Neural cell (in vitro differentiated cells): Measurements from ENCODE around the gene GRK1.

ENCODE experiments used
- EP300 ChIP-seq: fragments of 450-650 bp; conservative IDR thresholded peaks from 2 replicates; pipeline ENCODE4 v1.6.1; 2014; ENCODE audit warnings: antibody characterized with exemption, mild to moderate bottlenecking, moderate library complexity; ENCODE audit not compliant: poor library complexity, severe bottlenecking
- EZH2 ChIP-seq: fragments of 200-600, 300-800 bp; shearing (Covaris generic), sonication (generic); IDR thresholded peaks from 2 replicates; pipeline ENCODE4 v1.6.1; 2014; ENCODE audit warnings: antibody characterized with exemption, low read length, borderline replicate concordance, mild to moderate bottlenecking; ENCODE audit not compliant: insufficient read depth, poor library complexity, severe bottlenecking
- MXI1 ChIP-seq: fragments of 450-650 bp; conservative IDR thresholded peaks from 2 replicates; pipeline ENCODE4 v1.6.1; 2014; ENCODE audit warnings: antibody characterized with exemption, mild to moderate bottlenecking; ENCODE audit not compliant: poor library complexity, severe bottlenecking
- POLR2AphosphoS5 ChIP-seq: IDR thresholded peaks from 2 replicates; pipeline ENCODE4 v1.6.1; 2012
- RAD21 ChIP-seq: fragments of 450-650 bp; conservative IDR thresholded peaks from 2 replicates; pipeline ENCODE4 v1.6.1; 2014; ENCODE audit warnings: antibody characterized with exemption, mild to moderate bottlenecking, moderate library complexity
- SMC3 ChIP-seq: fragments of 450-650 bp; conservative IDR thresholded peaks from 2 replicates; pipeline ENCODE4 v1.6.1; 2014; ENCODE audit warnings: antibody characterized with exemption, mild to moderate bottlenecking, moderate library complexity; ENCODE audit not compliant: poor library complexity
- TAF1 ChIP-seq: IDR thresholded peaks from 2 replicates; pipeline ENCODE4 v1.6.1; 2012; ENCODE audit warnings: low read depth
- TF ChIP-seq, protein P1 (sequence below): fragments of 450-650 bp; IDR thresholded peaks from 2 replicates; pipeline ENCODE4 v1.5.1; 2014; ENCODE audit warnings: antibody characterized with exemption, mild to moderate bottlenecking, moderate library complexity; ENCODE audit not compliant: poor library complexity, severe bottlenecking

DNA sequence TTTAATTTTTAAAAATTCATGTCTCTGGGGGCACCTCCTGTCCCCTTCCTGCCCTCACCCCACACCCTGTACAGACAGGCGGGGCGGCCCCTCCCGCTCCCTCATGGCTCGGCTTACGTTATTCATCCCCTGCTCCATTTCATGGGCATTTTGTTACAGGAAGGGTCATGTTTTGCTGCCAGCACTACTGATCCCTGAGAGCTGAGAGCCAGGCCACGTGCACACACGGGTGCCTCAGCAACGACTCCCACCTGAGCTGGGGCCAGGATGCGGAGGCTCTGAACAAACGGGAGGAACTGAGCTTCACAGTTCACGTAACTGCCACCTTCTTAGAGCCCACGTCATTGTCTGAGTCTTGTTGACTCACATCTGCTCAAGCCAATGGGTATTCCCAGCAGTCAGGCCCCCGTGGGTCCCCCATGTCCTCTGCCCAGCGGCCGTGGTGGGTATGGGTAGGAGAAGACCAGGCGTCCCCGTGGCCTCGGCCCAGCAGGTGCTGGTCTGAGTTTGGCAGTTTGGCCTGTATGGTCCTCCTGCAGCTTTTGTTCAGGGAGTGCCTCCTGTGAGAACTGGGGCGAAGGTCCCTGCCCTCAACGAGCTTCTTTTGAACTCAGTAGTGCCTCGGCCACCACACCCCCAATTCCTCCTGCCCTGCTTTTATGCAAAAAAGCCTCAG lies 75.6 kb downstream of the GRK1 start:
- TF ChIP-seq MXI1 (no peak), EP300 (no peak), EZH2 (no peak), TAF1 (no peak), POLR2AphosphoS5 (no peak), RAD21 (no peak), SMC3 (no peak)
- TF ChIP-seq, protein P1, sequence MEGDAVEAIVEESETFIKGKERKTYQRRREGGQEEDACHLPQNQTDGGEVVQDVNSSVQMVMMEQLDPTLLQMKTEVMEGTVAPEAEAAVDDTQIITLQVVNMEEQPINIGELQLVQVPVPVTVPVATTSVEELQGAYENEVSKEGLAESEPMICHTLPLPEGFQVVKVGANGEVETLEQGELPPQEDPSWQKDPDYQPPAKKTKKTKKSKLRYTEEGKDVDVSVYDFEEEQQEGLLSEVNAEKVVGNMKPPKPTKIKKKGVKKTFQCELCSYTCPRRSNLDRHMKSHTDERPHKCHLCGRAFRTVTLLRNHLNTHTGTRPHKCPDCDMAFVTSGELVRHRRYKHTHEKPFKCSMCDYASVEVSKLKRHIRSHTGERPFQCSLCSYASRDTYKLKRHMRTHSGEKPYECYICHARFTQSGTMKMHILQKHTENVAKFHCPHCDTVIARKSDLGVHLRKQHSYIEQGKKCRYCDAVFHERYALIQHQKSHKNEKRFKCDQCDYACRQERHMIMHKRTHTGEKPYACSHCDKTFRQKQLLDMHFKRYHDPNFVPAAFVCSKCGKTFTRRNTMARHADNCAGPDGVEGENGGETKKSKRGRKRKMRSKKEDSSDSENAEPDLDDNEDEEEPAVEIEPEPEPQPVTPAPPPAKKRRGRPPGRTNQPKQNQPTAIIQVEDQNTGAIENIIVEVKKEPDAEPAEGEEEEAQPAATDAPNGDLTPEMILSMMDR: no peak
